Peyer's patch (tissue), 4 donors: ENCODE results near the gene RRBP1.

Source experiments
- POLR2A ChIP-seq, 2 donors: fragments of 450-650 bp; IDR thresholded peaks; one replicate each; pipeline ENCODE4 v1.5.1; 2017; ENCODE audit warnings: antibody characterized with exemption in 2 of 2, mild to moderate bottlenecking in 2 of 2, moderate library complexity in 2 of 2
- TF ChIP-seq, protein P1 (sequence below), 6 experiments: fragments of 450-650 bp in 4 of 6; fragments of 200-600 bp in 2 of 6; sonication (generic) in 1 of 6; IDR thresholded peaks; one replicate each; pipeline ENCODE4 v1.5.1; 2017 to 2019; ENCODE audit warnings: antibody characterized with exemption in 6 of 6, mild to moderate bottlenecking in 3 of 6, moderate library complexity in 1 of 6

DNA sequence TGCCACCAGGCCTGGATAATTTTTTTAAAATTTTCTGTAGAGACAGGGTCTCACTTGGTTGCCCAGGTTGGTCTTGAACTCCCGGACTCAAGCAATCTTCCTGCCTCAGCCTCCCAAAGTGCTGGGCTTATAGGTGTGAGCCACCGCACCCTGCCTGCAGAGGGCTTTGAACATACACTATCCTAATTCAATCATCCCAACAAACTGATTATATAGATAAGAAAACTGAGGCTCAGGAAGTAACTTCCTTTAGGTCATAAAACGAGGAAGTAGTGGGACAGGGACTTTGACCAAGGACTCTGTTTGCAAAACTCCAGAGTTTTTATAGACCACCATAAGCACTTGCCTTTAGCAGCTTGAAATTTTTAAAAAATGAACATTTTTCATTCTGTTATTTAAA, 12.7 kb upstream of the RRBP1 start:
- TF ChIP-seq, protein P1, sequence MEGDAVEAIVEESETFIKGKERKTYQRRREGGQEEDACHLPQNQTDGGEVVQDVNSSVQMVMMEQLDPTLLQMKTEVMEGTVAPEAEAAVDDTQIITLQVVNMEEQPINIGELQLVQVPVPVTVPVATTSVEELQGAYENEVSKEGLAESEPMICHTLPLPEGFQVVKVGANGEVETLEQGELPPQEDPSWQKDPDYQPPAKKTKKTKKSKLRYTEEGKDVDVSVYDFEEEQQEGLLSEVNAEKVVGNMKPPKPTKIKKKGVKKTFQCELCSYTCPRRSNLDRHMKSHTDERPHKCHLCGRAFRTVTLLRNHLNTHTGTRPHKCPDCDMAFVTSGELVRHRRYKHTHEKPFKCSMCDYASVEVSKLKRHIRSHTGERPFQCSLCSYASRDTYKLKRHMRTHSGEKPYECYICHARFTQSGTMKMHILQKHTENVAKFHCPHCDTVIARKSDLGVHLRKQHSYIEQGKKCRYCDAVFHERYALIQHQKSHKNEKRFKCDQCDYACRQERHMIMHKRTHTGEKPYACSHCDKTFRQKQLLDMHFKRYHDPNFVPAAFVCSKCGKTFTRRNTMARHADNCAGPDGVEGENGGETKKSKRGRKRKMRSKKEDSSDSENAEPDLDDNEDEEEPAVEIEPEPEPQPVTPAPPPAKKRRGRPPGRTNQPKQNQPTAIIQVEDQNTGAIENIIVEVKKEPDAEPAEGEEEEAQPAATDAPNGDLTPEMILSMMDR (IDR thresholded peaks at IDR 0.05), result no peak
- no peak for TF ChIP-seq POLR2A (IDR thresholded peaks at IDR 0.05)
